Measurements from ENCODE around the gene ABLIM3.

- TF ChIP-seq EZH2 (optimal IDR thresholded peaks at IDR 0.05; ENCODE audit: low read depth, low read length) (no peak), CTCF (IDR thresholded peaks at IDR 0.05; ENCODE audit: low read length) (peak; percentile 78), EZH2phosphoT487 (IDR thresholded peaks at IDR 0.05; ENCODE audit: low read length) (no peak)
Observed at GRCh38 chr5:149114403-149115312, 26.6 kb upstream of the ABLIM3 start.

Data from MM.1S (cell line).